ENCODE data around the gene SERPINH1. TPM values are rescaled to one million over a fixed set of nuclear protein-coding genes. Genes with fewer than 3 reads are reported as not detected.

The SERPINH1 gene
- total and polyA plus RNA-seq, 2 donors (not counting 3 experiments of a cell fraction or from before 2014, with no cell fraction given): 409 to 816 TPM

DNA sequence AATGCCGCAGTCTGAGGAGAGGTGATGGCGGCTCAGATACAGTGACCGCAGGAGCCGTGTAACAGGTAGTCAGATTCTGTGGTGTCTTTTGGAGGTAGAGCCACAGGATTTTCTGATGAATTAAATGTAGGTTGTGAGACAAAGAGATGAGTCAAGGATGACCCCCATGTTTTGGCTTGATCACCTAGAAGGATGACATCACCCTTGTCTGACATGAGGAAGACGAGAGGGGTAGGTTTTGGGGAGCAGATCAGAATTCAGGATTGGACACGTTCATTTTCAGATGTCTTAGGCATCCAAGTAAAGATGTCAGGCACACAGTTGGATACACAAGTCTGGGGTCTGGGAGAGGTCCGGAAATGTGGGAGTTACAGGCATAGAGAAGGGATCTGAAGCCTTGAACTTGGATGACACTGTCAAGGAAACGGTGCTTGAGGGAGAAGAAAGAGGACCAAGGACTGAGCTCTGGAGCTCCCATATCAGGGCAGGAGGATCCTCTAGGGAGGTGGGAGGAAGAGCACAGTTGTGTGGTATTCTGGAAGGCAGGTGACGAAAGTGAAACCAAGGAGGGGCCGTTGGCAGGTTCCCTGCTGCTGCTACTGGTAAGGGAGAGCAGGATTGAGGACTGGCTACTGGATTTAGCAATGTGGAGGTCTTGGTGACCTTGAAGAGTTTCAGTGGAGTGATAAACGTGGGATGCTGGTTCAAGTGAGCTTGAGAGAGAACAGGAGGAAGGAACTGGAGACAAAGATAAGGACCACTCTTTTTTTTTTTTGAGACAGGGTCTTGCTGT lies 23.7 kb upstream of the SERPINH1 start:
- no peaks in the 10 kb centered on the region for H3K9me3 ChIP-seq (replicated peaks; ENCODE audit: control insufficient read depth, insufficient read depth, low read length)

More for the DNA sequence above, 23.7 kb upstream of the SERPINH1 start:
- Histone ChIP-seq H3K4me1 (ENCODE audit: control insufficient read depth, extremely low read depth, insufficient read depth, low read length) (peaks cover 12% of the 10 kb centered on the region), H3K79me2 (ENCODE audit: control insufficient read depth, insufficient read depth, low read length) (no peaks in the 10 kb centered on the region), H3K27ac (ENCODE audit: insufficient read depth, low read depth, low read length) (no peak overlapping the region), H3K4me2 (ENCODE audit: insufficient read depth, low read length) (no peak overlapping the region), H2AFZ (ENCODE audit: low read depth, low read length) (no peak overlapping the region), H3K9me1 (replicated peaks; ENCODE audit: control insufficient read depth, extremely low read depth, insufficient read depth, low read length) (no peaks in the 10 kb centered on the region), H4K20me1 (replicated peaks; ENCODE audit: control insufficient read depth, extremely low read depth, insufficient read depth, low read length) (no peaks in the 10 kb centered on the region), H3K9ac (replicated peaks; ENCODE audit: extremely low read depth, insufficient read depth, low read length) (no peak overlapping the region), H3K36me3 (ENCODE audit: control insufficient read depth in 2 of 2, extremely low read depth in 1 of 2, insufficient read depth in 2 of 2, low read length in 2 of 2) (no peaks in the 10 kb centered on the region), H3K4me3 (replicated peaks in 1 of 3; ENCODE audit: insufficient read depth in 1 of 3, low read depth in 1 of 3, low read length in 3 of 3) (no peak overlapping the region), H3K27me3 (ENCODE audit: control insufficient read depth in 2 of 2, insufficient read depth in 2 of 2, low read length in 2 of 2) (no peaks in the 10 kb centered on the region)
- no peak for FAIRE-seq
- dilution Hi-C loops (cut with MboI; ENCODE audit: extremely low pct_ligation_motif_present, low sequenced_read_pairs): loop anchor here (10.0 kb wide), 1 partner anchor 94 kb away; no protein-coding TSS in a partner anchor
- CTCF ChIA-PET: interaction anchor here (1.2 kb wide), 1 partner anchor 72 kb away, joined by 3 read pairs; no protein-coding TSS in a partner anchor
- POLR2A ChIA-PET: no interaction called here
- TF ChIP-seq, protein P1, sequence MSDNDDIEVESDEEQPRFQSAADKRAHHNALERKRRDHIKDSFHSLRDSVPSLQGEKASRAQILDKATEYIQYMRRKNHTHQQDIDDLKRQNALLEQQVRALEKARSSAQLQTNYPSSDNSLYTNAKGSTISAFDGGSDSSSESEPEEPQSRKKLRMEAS (IDR thresholded peaks at IDR 0.05; ENCODE audit: insufficient read depth, insufficient read length): no peak
- TF ChIP-seq POLR2A (IDR thresholded peaks at IDR 0.05; ENCODE audit: low read depth, low read length) (no peak), MYC (IDR thresholded peaks at IDR 0.05; ENCODE audit: low read depth, low read length) (no peak), EZH2 (IDR thresholded peaks at IDR 0.05; ENCODE audit: borderline replicate concordance, low read depth, low read length, severe bottlenecking) (no peak), POLR2AphosphoS5 (IDR thresholded peaks at IDR 0.05; ENCODE audit: insufficient read depth, low read depth, low read length) (no peak), JUN (IDR thresholded peaks at IDR 0.05; ENCODE audit: borderline replicate concordance, insufficient read depth, insufficient read length, low read depth) (no peak), FOS (IDR thresholded peaks at IDR 0.05; ENCODE audit: borderline replicate concordance, insufficient read depth, low read length) (no peak), GATA2 (IDR thresholded peaks at IDR 0.05; ENCODE audit: insufficient read depth, insufficient read length, low read depth, low read length) (no peak)
- TF ChIP-seq, protein P2, sequence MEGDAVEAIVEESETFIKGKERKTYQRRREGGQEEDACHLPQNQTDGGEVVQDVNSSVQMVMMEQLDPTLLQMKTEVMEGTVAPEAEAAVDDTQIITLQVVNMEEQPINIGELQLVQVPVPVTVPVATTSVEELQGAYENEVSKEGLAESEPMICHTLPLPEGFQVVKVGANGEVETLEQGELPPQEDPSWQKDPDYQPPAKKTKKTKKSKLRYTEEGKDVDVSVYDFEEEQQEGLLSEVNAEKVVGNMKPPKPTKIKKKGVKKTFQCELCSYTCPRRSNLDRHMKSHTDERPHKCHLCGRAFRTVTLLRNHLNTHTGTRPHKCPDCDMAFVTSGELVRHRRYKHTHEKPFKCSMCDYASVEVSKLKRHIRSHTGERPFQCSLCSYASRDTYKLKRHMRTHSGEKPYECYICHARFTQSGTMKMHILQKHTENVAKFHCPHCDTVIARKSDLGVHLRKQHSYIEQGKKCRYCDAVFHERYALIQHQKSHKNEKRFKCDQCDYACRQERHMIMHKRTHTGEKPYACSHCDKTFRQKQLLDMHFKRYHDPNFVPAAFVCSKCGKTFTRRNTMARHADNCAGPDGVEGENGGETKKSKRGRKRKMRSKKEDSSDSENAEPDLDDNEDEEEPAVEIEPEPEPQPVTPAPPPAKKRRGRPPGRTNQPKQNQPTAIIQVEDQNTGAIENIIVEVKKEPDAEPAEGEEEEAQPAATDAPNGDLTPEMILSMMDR (IDR thresholded peaks at IDR 0.05; ENCODE audit: extremely low read depth in 1 of 2, insufficient read depth in 1 of 2, low read depth in 1 of 2, low read length in 2 of 2): no peak
- no peak for DNase-seq (ENCODE audit: low read depth, low spot score)
- no TSS peak for BruUV-seq (replicated peaks)
- intact Hi-C loops (cut with micrococcal nuclease): no loop called here
